Measurements from ENCODE around the gene LDHAL6A.

Gene LDHAL6A

DNA sequence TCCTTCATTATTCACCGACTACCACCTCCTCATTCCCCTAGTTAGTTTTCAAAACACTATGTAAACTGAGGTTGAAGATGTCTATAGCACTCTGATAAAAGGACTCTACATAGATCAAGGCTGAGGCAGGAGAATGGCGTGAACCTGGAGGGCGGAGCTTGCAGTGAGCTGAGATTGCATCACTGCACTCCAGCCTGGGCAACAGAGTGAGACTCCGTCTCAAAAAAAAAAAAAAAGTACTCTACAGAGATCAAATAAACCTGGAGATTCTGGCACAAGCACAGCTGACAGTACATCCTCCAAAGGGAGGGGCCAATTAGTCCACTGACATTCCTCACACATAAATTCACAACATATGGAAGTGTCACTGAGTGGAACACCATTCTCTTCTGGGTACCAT is 40.0 kb downstream of the LDHAL6A start:
- TF ChIP-seq, protein P1, sequence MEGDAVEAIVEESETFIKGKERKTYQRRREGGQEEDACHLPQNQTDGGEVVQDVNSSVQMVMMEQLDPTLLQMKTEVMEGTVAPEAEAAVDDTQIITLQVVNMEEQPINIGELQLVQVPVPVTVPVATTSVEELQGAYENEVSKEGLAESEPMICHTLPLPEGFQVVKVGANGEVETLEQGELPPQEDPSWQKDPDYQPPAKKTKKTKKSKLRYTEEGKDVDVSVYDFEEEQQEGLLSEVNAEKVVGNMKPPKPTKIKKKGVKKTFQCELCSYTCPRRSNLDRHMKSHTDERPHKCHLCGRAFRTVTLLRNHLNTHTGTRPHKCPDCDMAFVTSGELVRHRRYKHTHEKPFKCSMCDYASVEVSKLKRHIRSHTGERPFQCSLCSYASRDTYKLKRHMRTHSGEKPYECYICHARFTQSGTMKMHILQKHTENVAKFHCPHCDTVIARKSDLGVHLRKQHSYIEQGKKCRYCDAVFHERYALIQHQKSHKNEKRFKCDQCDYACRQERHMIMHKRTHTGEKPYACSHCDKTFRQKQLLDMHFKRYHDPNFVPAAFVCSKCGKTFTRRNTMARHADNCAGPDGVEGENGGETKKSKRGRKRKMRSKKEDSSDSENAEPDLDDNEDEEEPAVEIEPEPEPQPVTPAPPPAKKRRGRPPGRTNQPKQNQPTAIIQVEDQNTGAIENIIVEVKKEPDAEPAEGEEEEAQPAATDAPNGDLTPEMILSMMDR (IDR thresholded peaks at IDR 0.05; ENCODE audit: insufficient read depth, missing control alignments): no peak
- no peak for FAIRE-seq

DNA sequence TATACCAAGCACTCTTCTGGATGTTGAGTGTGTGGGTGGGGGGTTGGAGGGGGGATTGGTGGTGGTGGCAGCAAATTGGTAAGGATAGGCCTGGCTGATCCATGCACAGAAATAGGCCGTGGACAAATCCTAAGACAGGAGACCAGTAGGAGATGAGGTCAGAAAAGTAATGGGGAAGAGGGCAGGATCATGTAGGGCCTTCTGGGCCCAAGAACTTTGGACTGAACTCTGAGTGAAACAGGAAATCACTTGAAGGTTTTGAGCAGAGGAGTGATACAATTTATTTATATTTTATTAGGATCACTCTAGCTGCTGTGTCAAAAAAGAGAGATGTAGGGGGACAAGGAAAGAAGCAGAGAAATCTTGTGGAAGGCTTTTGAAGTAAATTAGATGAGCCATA is 42.4 kb downstream of the LDHAL6A start:
- TF ChIP-seq, protein P1 (IDR thresholded peaks at IDR 0.05; ENCODE audit: insufficient read depth, missing control alignments): no peak
- DNase-seq (ENCODE audit: insufficient read length, low spot score) (no peak), FAIRE-seq (no peak)

More for the DNA sequence above, 40.0 kb downstream of the LDHAL6A start:
- DNase-seq (ENCODE audit: insufficient read length, low spot score): no peak

DNA sequence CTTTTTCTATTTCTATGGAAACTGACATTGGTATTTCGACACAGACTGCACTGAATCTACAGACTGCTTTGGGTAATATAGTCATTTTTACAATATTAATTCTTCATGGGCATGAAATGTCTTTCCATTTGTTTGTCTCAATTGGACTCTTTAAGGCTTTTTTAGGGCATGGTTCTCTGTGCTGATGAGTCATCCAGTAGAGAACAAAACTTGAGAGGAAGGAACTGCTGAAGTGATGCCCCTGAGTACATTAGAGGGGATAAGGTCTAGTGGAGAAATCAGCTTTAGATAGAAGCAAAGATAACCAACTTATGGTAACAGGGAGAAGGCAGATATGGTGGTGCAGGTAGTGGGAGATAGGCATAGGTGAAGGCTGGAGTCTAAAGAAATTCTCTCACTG is 46.0 kb downstream of the LDHAL6A start:
- TF ChIP-seq, protein P1 (IDR thresholded peaks at IDR 0.05; ENCODE audit: insufficient read depth, missing control alignments): no peak
- no peak for FAIRE-seq
- no peak for DNase-seq (ENCODE audit: insufficient read length, low spot score)

DNA sequence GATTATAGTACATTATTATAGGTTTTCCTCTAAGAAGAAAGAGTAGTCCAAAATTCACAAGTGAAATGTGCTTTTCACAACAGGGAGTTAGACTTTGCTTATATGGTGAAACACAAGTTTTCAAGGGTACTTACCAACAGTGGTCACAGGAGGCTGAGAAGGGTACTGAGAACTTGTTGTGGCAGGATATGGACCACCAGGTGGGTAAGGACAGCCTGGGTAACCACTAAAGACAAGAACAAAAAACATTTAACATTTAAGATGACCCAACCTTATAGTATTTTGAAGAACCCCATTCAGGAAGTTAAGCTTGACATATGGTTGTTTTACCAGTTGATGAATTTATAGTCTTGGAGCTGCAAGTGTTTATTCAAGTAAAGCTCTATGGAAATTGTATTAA is 46.7 kb downstream of the LDHAL6A start:
- no peak for FAIRE-seq
- DNase-seq (ENCODE audit: insufficient read length, low spot score): no peak
- TF ChIP-seq, protein P1 (IDR thresholded peaks at IDR 0.05; ENCODE audit: insufficient read depth, missing control alignments): no peak

DNA sequence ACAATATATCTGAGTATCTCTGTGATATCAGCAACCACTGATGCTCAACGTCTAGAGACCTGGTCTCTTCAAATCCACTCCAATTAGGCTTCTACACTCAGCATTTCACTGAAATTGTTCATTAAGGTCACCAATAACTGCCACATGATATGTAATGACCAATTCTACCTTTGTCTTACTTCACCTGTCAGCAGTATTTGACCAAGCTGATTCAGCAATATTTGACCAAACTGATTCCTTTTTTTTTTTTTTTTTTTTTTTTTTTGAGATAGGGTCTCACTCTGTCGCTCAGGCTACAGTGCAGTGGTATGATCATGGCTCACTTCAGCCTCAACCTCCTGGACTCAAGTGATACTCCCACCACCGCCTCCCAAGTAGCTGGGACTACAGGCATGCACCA is 65.5 kb downstream of the LDHAL6A start:
- FAIRE-seq: no peak

DNA sequence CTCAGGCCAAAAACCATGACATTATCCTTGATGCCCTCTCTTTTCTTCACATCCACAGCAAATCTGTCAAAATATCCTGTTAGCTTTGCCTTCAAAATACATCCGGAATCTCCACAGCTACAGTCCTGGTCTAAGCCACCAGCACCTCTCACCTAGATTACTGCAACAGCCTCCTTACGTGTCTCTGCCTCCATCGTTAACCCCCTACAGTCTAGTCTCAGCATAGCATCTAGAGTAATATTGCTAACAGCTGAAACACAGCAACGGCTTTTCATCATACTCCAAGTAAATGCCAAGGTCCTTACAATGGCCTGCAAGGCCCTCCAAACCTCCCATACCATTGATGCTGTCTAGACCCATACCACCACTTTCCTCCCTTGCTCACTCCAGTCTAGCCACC is 66.7 kb downstream of the LDHAL6A start:
- no peak for FAIRE-seq
- TF ChIP-seq, protein P1 (IDR thresholded peaks at IDR 0.05; ENCODE audit: insufficient read depth, missing control alignments): no peak
- DNase-seq (ENCODE audit: insufficient read length, low spot score): no peak

More for the DNA sequence above, 65.5 kb downstream of the LDHAL6A start:
- DNase-seq (ENCODE audit: insufficient read length, low spot score): no peak
- TF ChIP-seq, protein P1 (IDR thresholded peaks at IDR 0.05; ENCODE audit: insufficient read depth, missing control alignments): no peak

DNA sequence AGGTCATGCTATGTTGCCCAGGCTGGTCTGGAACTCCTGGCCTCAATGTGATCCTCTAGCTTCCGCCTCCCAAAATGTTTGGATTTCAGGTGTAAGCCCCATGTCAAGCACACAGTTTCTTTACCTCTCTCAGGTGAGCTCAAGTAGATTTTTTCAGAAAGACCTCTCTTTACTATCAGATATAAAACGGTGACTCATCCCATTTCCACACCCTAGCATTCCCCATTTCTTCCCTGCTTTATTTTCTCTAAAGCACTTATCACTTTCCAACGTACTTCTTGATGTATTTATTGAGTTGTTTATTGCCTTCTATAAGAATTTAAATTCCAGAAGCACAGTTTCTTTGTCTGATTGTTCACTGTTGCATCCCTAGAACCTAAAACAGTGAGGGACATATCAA is 67.4 kb downstream of the LDHAL6A start:
- FAIRE-seq (no peak), DNase-seq (ENCODE audit: insufficient read length, low spot score) (no peak)
- TF ChIP-seq, protein P1 (IDR thresholded peaks at IDR 0.05; ENCODE audit: insufficient read depth, missing control alignments): no peak

Measured in D721Med (cell line).